A673 (cell line): ENCODE data around the gene PYGB. TPM values are rescaled to one million over a fixed set of nuclear protein-coding genes. Genes with fewer than 3 reads are reported as not detected.

Source experiments
- BruUV-seq: library from RNA; stranded (reverse); fragments of 400-500 nt; replicated peaks from 2 replicates; lab custom pipeline; 2021; lab: Mats Ljungman, UMichigan
- CTCF ChIA-PET: fragments of 300-600 bp; sonication (Branson Sonifier 250); formaldehyde crosslinking; loops from one replicate; lab custom pipeline; 2022; ENCODE audit warnings: antibody characterized with exemption; lab: Charles Lee
- POLR2A ChIA-PET: fragments of 300-600 bp; sonication (Branson Sonifier 250); formaldehyde crosslinking; loops from one replicate; lab custom pipeline; 2022; ENCODE audit warnings: antibody characterized with exemption; ENCODE audit not compliant: low non-redundant PET; lab: Charles Lee
- DNase-seq: peaks from one replicate; pipeline ENCODE4 v3.0.0-alpha.2; 2015; ENCODE audit warnings: low spot score
- H3K27ac ChIP-seq: fragments of 200-600 bp; sonication (generic); 2 replicates; pipeline ENCODE4 v1.5.1; 2016; ENCODE audit warnings: mixed run types, low read depth, mild to moderate bottlenecking, mixed read lengths, antibody characterized with exemption, low read length; ENCODE audit not compliant: poor library complexity, severe bottlenecking
- H3K27me3 ChIP-seq: fragments of 200-600 bp; sonication (generic); replicated peaks from 2 replicates; pipeline ENCODE4 v1.6.1; 2017; ENCODE audit warnings: mixed run types, low read depth, mild to moderate bottlenecking, mixed read lengths, antibody characterized with exemption, low read length; ENCODE audit not compliant: insufficient read depth, poor library complexity
- H3K36me3 ChIP-seq: fragments of 200-600 bp; sonication (generic); 2 replicates; pipeline ENCODE4 v1.6.1; 2016; ENCODE audit warnings: mixed run types, mild to moderate bottlenecking, mixed read lengths, antibody characterized with exemption, low read length; ENCODE audit not compliant: insufficient read depth, poor library complexity, severe bottlenecking
- H3K4me1 ChIP-seq: fragments of 200-600 bp; sonication (generic); 2 replicates; pipeline ENCODE4 v1.6.1; 2017; ENCODE audit warnings: mixed run types, mild to moderate bottlenecking, mixed read lengths, antibody characterized with exemption, low read length; ENCODE audit not compliant: insufficient read depth, poor library complexity, severe bottlenecking
- H3K4me3 ChIP-seq: fragments of 200-600 bp; sonication (generic); 2 replicates; pipeline ENCODE4 v1.5.1; 2016; ENCODE audit warnings: low read depth, mixed run types, mild to moderate bottlenecking, mixed read lengths, low read length; ENCODE audit not compliant: poor library complexity, severe bottlenecking
- H3K9me3 ChIP-seq: fragments of 200-600 bp; sonication (generic); 2 replicates; pipeline ENCODE4 v1.6.1; 2016; ENCODE audit warnings: mixed run types, low read depth, mild to moderate bottlenecking, mixed read lengths, antibody characterized with exemption, low read length; ENCODE audit not compliant: poor library complexity, severe bottlenecking
- CTCF ChIP-seq: fragments of 300-800, 200-600 bp; sonication (generic); conservative IDR thresholded peaks from 2 replicates; pipeline ENCODE4 v1.5.1; 2017; ENCODE audit warnings: low read depth, mild to moderate bottlenecking, antibody characterized with exemption, low read length, moderate library complexity, mixed read lengths
- EZH2 ChIP-seq: fragments of 200-600 bp; sonication (generic); IDR thresholded peaks from 2 replicates; pipeline ENCODE4 v1.6.1; 2017; ENCODE audit warnings: borderline replicate concordance, low read depth, mild to moderate bottlenecking, mixed read lengths, antibody characterized with exemption, low read length; ENCODE audit not compliant: poor library complexity, severe bottlenecking
- intact Hi-C: fragments of 100-400 bp; cut with micrococcal nuclease; formaldehyde crosslinking; loops from one replicate; pipeline ENCODE4 v1.10.0; 2022; ENCODE audit not compliant: unreplicated experiment
- total RNA-seq: library from RNA; stranded (reverse); gene quantifications from 2 replicates; pipeline ENCODE4 v1.2.3, GENCODE V29; 2021

Gene PYGB
- total RNA-seq, 1 experiment from 2014 or later = 52.3 TPM

GRCh38 chr20:25292176-25292891, 44.4 kb downstream of the PYGB start:
- TF ChIP-seq CTCF = no peak
- TF ChIP-seq EZH2 = no peak
- peaks cover 14% of the 10 kb centered on the region for H3K36me3 ChIP-seq
- intact Hi-C loops = no loop called here
- ChIA-PET POLR2A (no interaction called here), CTCF (no interaction called here)
- no peak overlapping the region for H3K27ac ChIP-seq
- H3K9me3 ChIP-seq = no peaks in the 10 kb centered on the region
- BruUV-seq = no TSS peak
- no peaks in the 10 kb centered on the region for H3K4me1 ChIP-seq
- no peaks in the 10 kb centered on the region for H3K27me3 ChIP-seq
- DNase-seq = no peak
- H3K4me3 ChIP-seq = no peak overlapping the region

GRCh38 chr20:25293507-25293906, 45.6 kb downstream of the PYGB start:
- no peak for DNase-seq
- intact Hi-C loops = no loop called here
- CTCF ChIA-PET = interaction anchor here (1.4 kb wide), 1 partner anchor 106 kb away, joined by 3 read pairs; no protein-coding TSS in a partner anchor

GRCh38 chr20:25293910-25294458, 46.1 kb downstream of the PYGB start:
- BruUV-seq = no TSS peak
- ChIA-PET POLR2A (no interaction called here), CTCF (interaction anchor here (1.4 kb wide), 1 partner anchor 105 kb away, joined by 3 read pairs; no protein-coding TSS in a partner anchor)
- H3K4me1 ChIP-seq = no peaks in the 10 kb centered on the region
- TF ChIP-seq EZH2 (no peak), CTCF (no peak)
- no peak overlapping the region for H3K27ac ChIP-seq
- H3K36me3 ChIP-seq = peaks cover 14% of the 10 kb centered on the region
- no peaks in the 10 kb centered on the region for H3K9me3 ChIP-seq
- intact Hi-C loops = loop anchor here (2.0 kb wide), 2 partner anchors 105 to 299 kb away; no protein-coding TSS in a partner anchor
- DNase-seq = no peak
- H3K27me3 ChIP-seq = no peaks in the 10 kb centered on the region
- no peak overlapping the region for H3K4me3 ChIP-seq

More at GRCh38 chr20:25293507-25293906, 45.6 kb downstream of the PYGB start:
- H3K27ac ChIP-seq = no peak overlapping the region
- POLR2A ChIA-PET = no interaction called here
- H3K9me3 ChIP-seq = no peaks in the 10 kb centered on the region
- no peaks in the 10 kb centered on the region for H3K27me3 ChIP-seq
- TF ChIP-seq CTCF (no peak), EZH2 (no peak)
- no TSS peak for BruUV-seq
- no peak overlapping the region for H3K4me3 ChIP-seq
- peaks cover 14% of the 10 kb centered on the region for H3K36me3 ChIP-seq
- H3K4me1 ChIP-seq = no peaks in the 10 kb centered on the region
